Fibroblast of lung (primary cell): ENCODE results near the gene NINJ2.

Experiments used
- CTCF ChIP-seq, 2 donors: IDR thresholded peaks in 1 of 2; conservative IDR thresholded peaks in 1 of 2; 1 replicate in 1 of 2; 2 replicates in 1 of 2; pipeline ENCODE4 v1.5.1; 2011 to 2012; ENCODE audit warnings: low read length in 2 of 2, control low read depth in 1 of 2, inconsistent platforms in 1 of 2, low read depth in 1 of 2, mild to moderate bottlenecking in 1 of 2
- EZH2 ChIP-seq: IDR thresholded peaks from 2 replicates; pipeline ENCODE4 v1.5.1; 2012; ENCODE audit warnings: low read length, control low read depth, mild to moderate bottlenecking; ENCODE audit errors: missing control alignments

- TF ChIP-seq CTCF (conservative IDR thresholded peaks at IDR 0.05 in 1 of 2, IDR thresholded peaks at IDR 0.05 in 1 of 2; ENCODE audit: low read depth in 1 of 2, low read length in 2 of 2) (no peak), EZH2 (no peak)
Observed at GRCh38 chr12:644818-645552, 18.3 kb downstream of the NINJ2 start.
